WTC11 (cell line): ENCODE measurements around the gene MAGI2. TPM values are rescaled to one million over a fixed set of nuclear protein-coding genes. Genes with fewer than 3 reads are reported as not detected.

Source experiments
- ATAC-seq: fragments of 200-7000 bp; cut with Tn5 transposase; 2 replicates; pipeline ENCODE4 v1.10.0; 2021; ENCODE audit warnings: mild to moderate bottlenecking, moderate library complexity
- CTCF ChIA-PET: fragments of 300-600 bp; sonication (Branson Sonifier 250); formaldehyde crosslinking; loops from one replicate; lab custom pipeline; 2021; ENCODE audit warnings: antibody characterized with exemption; lab: Charles Lee
- POLR2A ChIA-PET: fragments of 350-600 bp; sonication (Branson Sonifier 250); formaldehyde crosslinking; loops from one replicate; lab custom pipeline; 2021; ENCODE audit warnings: antibody characterized with exemption; lab: Charles Lee
- DNase-seq: peaks from one replicate; pipeline ENCODE4 v3.0.0; 2021; ENCODE audit warnings: low spot score
- H3K27ac Mint-ChIP-seq: 2 replicates; pipeline ENCODE4 v1.8.0; 2021; ENCODE audit warnings: mixed read lengths
- H3K27me3 Mint-ChIP-seq: 2 replicates; pipeline ENCODE4 v1.8.0; 2021; ENCODE audit warnings: low read depth, mild to moderate bottlenecking, moderate library complexity, mixed read lengths
- H3K36me3 Mint-ChIP-seq: 2 replicates; pipeline ENCODE4 v1.8.0; 2021; ENCODE audit warnings: mixed read lengths
- H3K4me1 Mint-ChIP-seq: 2 replicates; pipeline ENCODE4 v1.8.0; 2022; ENCODE audit warnings: mixed read lengths
- H3K4me3 Mint-ChIP-seq: 2 replicates; pipeline ENCODE4 v1.8.0; 2021; ENCODE audit warnings: mild to moderate bottlenecking, moderate library complexity, mixed read lengths
- H3K9me3 Mint-ChIP-seq: 2 replicates; pipeline ENCODE4 v1.8.0; 2021; ENCODE audit warnings: mixed read lengths
- CTCF ChIP-seq: fragments of 200-600 bp; IDR thresholded peaks from 2 replicates; pipeline ENCODE4 v1.8.0; 2022; ENCODE audit warnings: antibody characterized with exemption
- ESRRA ChIP-seq: sonication (generic); formaldehyde crosslinking; IDR thresholded peaks from 2 replicates; pipeline ENCODE4 v1.8.1; 2022; ENCODE audit warnings: mild to moderate bottlenecking, missing genetic modification reagents, borderline replicate concordance
- FOXP1 ChIP-seq: sonication (generic); formaldehyde crosslinking; IDR thresholded peaks from 2 replicates; pipeline ENCODE4 v1.8.0; 2022; ENCODE audit warnings: missing genetic modification reagents, mild to moderate bottlenecking, moderate library complexity, borderline replicate concordance
- HMGXB4 ChIP-seq: sonication (generic); formaldehyde crosslinking; IDR thresholded peaks from 2 replicates; pipeline ENCODE4 v1.8.1; 2023; ENCODE audit warnings: mild to moderate bottlenecking, moderate library complexity, missing genetic modification reagents
- IRF2 ChIP-seq: sonication (generic); formaldehyde crosslinking; IDR thresholded peaks from 2 replicates; pipeline ENCODE4 v1.8.0; 2022; ENCODE audit warnings: low read depth, missing genetic modification reagents, borderline replicate concordance
- JAZF1 ChIP-seq: fragments of 250-450 bp; sonication (Bioruptor Pico); IDR thresholded peaks from 2 replicates; pipeline ENCODE4 v1.9.0; 2021; ENCODE audit warnings: moderate library complexity, mild to moderate bottlenecking, inconsistent platforms
- KAT7 ChIP-seq: sonication (generic); formaldehyde crosslinking; IDR thresholded peaks from 2 replicates; pipeline ENCODE4 v1.8.1; 2023; ENCODE audit warnings: missing genetic modification reagents, mild to moderate bottlenecking, borderline replicate concordance
- NFYB ChIP-seq: sonication (generic); formaldehyde crosslinking; conservative IDR thresholded peaks from 2 replicates; pipeline ENCODE4 v1.8.0; 2022; ENCODE audit warnings: low read depth, missing genetic modification reagents
- NR2C2 ChIP-seq: sonication (generic); formaldehyde crosslinking; IDR thresholded peaks from 2 replicates; pipeline ENCODE4 v1.8.0; 2022; ENCODE audit warnings: mild to moderate bottlenecking, missing genetic modification reagents
- SMAD4 ChIP-seq: sonication (generic); formaldehyde crosslinking; IDR thresholded peaks from 2 replicates; pipeline ENCODE4 v1.8.0; 2022; ENCODE audit warnings: mild to moderate bottlenecking, missing genetic modification reagents
- STAT6 ChIP-seq: sonication (generic); formaldehyde crosslinking; conservative IDR thresholded peaks from 2 replicates; pipeline ENCODE4 v1.8.1; 2023; ENCODE audit warnings: mild to moderate bottlenecking, low read depth, missing genetic modification reagents, moderate library complexity
- TP53 ChIP-seq: sonication (generic); formaldehyde crosslinking; IDR thresholded peaks from 2 replicates; pipeline ENCODE4 v1.8.1; 2023; ENCODE audit warnings: mild to moderate bottlenecking, missing genetic modification reagents
- ZNF121 ChIP-seq: sonication (generic); formaldehyde crosslinking; IDR thresholded peaks from 2 replicates; pipeline ENCODE4 v1.8.0; 2023; ENCODE audit warnings: missing genetic modification reagents
- ZNF281 ChIP-seq: sonication (generic); formaldehyde crosslinking; IDR thresholded peaks from 2 replicates; pipeline ENCODE4 v1.8.0; 2023; ENCODE audit warnings: mild to moderate bottlenecking, missing genetic modification reagents
- ZNF423 ChIP-seq: fragments of 250-450 bp; sonication (Bioruptor Pico); IDR thresholded peaks from 2 replicates; pipeline ENCODE4 v2.1.2; 2022; ENCODE audit warnings: mild to moderate bottlenecking, moderate library complexity
- total RNA-seq: library from RNA; stranded (reverse); gene quantifications from 3 replicates; pipeline ENCODE4 v1.2.3, GENCODE V29; 2021
- TF ChIP-seq, protein P1 (sequence below): fragments of 250-450 bp; sonication (Bioruptor Pico); IDR thresholded peaks from 2 replicates; pipeline ENCODE4 v1.9.0; 2021; ENCODE audit warnings: mild to moderate bottlenecking, borderline replicate concordance
- TF ChIP-seq, protein P2 (sequence below): sonication (generic); formaldehyde crosslinking; IDR thresholded peaks from 2 replicates; pipeline ENCODE4 v1.8.0; 2022; ENCODE audit warnings: mild to moderate bottlenecking, missing genetic modification reagents

Gene MAGI2
- total RNA-seq, 1 experiment from 2014 or later, result 26.6 TPM

DNA sequence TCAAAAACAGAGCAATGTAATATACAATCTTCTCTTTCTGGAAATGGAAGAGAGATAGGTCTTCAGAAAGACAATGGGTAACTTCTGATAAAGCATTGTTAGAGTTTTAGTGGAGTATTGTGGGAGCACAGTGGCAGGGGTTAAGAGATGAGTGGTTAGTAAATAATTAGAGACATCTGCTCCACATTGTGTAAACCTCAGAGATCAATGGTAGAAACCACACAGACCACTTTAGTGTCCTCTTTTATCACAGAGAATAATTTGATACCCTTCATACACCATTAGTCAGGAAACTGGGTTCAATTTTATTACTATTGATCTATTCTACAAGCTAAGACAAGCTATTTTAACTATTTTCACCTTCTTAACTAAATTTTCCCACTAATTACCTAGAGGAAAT, 35.9 kb upstream of the MAGI2 start (continued):
- TF ChIP-seq, protein P1, sequence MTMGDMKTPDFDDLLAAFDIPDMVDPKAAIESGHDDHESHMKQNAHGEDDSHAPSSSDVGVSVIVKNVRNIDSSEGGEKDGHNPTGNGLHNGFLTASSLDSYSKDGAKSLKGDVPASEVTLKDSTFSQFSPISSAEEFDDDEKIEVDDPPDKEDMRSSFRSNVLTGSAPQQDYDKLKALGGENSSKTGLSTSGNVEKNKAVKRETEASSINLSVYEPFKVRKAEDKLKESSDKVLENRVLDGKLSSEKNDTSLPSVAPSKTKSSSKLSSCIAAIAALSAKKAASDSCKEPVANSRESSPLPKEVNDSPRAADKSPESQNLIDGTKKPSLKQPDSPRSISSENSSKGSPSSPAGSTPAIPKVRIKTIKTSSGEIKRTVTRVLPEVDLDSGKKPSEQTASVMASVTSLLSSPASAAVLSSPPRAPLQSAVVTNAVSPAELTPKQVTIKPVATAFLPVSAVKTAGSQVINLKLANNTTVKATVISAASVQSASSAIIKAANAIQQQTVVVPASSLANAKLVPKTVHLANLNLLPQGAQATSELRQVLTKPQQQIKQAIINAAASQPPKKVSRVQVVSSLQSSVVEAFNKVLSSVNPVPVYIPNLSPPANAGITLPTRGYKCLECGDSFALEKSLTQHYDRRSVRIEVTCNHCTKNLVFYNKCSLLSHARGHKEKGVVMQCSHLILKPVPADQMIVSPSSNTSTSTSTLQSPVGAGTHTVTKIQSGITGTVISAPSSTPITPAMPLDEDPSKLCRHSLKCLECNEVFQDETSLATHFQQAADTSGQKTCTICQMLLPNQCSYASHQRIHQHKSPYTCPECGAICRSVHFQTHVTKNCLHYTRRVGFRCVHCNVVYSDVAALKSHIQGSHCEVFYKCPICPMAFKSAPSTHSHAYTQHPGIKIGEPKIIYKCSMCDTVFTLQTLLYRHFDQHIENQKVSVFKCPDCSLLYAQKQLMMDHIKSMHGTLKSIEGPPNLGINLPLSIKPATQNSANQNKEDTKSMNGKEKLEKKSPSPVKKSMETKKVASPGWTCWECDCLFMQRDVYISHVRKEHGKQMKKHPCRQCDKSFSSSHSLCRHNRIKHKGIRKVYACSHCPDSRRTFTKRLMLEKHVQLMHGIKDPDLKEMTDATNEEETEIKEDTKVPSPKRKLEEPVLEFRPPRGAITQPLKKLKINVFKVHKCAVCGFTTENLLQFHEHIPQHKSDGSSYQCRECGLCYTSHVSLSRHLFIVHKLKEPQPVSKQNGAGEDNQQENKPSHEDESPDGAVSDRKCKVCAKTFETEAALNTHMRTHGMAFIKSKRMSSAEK (CRISPR knock-in tag), result no peak
- TF ChIP-seq ESRRA (CRISPR knock-in tag), result no peak

DNA sequence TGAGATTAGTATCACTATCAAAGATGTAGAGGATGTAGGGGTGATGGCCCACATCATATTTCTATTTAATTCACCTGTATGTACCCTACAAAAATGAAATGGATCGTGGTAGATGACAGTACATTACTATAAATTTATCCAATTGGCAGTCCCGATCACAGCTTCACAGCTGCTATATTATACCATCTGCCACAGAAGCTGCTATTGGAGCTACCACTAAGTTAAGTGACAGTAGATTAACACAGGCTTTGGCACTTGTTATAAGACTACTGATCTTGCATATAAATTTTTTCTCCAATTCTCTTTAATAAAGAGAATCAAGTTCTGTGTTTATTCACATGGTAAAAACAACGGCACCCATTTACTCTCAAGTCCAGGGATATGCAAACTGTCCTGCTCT, 24.9 kb upstream of the MAGI2 start:
- H3K36me3 Mint-ChIP-seq, result no peaks in the 10 kb centered on the region
- no peak overlapping the region for H3K4me3 Mint-ChIP-seq
- CTCF ChIA-PET, result no interaction called here
- no peak for TF ChIP-seq CTCF
- no peak for TF ChIP-seq IRF2 (CRISPR knock-in tag)
- TF ChIP-seq FOXP1 (CRISPR knock-in tag), result no peak
- no peak for TF ChIP-seq TP53 (CRISPR knock-in tag)
- TF ChIP-seq ZNF281 (CRISPR knock-in tag), result no peak
- TF ChIP-seq ESRRA (CRISPR knock-in tag), result no peak
- TF ChIP-seq, protein P2, sequence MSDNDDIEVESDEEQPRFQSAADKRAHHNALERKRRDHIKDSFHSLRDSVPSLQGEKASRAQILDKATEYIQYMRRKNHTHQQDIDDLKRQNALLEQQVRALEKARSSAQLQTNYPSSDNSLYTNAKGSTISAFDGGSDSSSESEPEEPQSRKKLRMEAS (CRISPR knock-in tag), result no peak
- TF ChIP-seq NFYB (CRISPR knock-in tag), result no peak
- TF ChIP-seq ZNF121 (CRISPR knock-in tag), result no peak
- TF ChIP-seq KAT7 (CRISPR knock-in tag), result no peak
- no peak for TF ChIP-seq JAZF1 (CRISPR knock-in tag)
- no peak for TF ChIP-seq HMGXB4 (CRISPR knock-in tag)
- TF ChIP-seq ZNF423, result no peak
- no peak for TF ChIP-seq SMAD4 (CRISPR knock-in tag)
- TF ChIP-seq NR2C2, result no peak
- TF ChIP-seq STAT6 (CRISPR knock-in tag), result no peak
- TF ChIP-seq, all 79 proteins: peak for 0
- POLR2A ChIA-PET, result no interaction called here
- no peaks in the 10 kb centered on the region for H3K9me3 Mint-ChIP-seq
- 0 out of 2 replicates have a peak, but pooled peaks cover 3% of the 10 kb centered on the region for H3K4me1 Mint-ChIP-seq
- H3K27me3 Mint-ChIP-seq, result no peaks in the 10 kb centered on the region
- no peak overlapping the region for H3K27ac Mint-ChIP-seq
- ATAC-seq (no peak), DNase-seq (no peak)
